Heart left ventricle (tissue), 13 donors: Measurements from ENCODE around the gene THPO.

Experiments
- CTCF ChIP-seq, 12 donors: fragments of 200-600 bp; sonication (generic) in 4 of 12; IDR thresholded peaks; one replicate each; pipeline versions ENCODE4 v1.5.0 to v1.8.0; 2018 to 2022; ENCODE audit warnings: antibody characterized with exemption in 12 of 12, mild to moderate bottlenecking in 5 of 12
- POLR2A ChIP-seq, 2 donors: fragments of 450-650 bp; IDR thresholded peaks; one replicate each; pipeline ENCODE4 v1.6.1; 2017; ENCODE audit warnings: antibody characterized with exemption in 2 of 2, mild to moderate bottlenecking in 2 of 2, moderate library complexity in 2 of 2
- donor health status: ischemic (EF 13 %, LVEDD 7.1; RV severe dilation, severe dysfunction).
- donor health status: DM: no; HTN: yes; CAD: no.
- donor health status: DM: no; HTN: no; CAD: no.
- donor health status: ischemic (EF 25% LVEDD 6.9; RV normal size, moderate dysfunction).
- donor health status: ischemic (EF 25% LVEDD 5.7; RV mildly dilated, moderate dysfunction).
- donor health status: ischemic (EF 35%, LVEDD 5.7; RV mildly dilated, moderate dysfunction).
- donor health status: nonischemic (EF 11% LVEDD 7.7; RV severe dilation, severe dysfunction).
- donor health status: DM: yes; HTN: yes; CAD: no.
- donor health status: PGD.
- donor health status: ischemic (EF 29% LVEDD 5.4; RV normal size, mild dysfunction).
- donor health status: nonischemic (EF 23%, LVEDD 6.1; RV moderate dilation, normal function).

GRCh38 chr3:184346480-184347190 is 31.4 kb downstream of the THPO start:
- TF ChIP-seq CTCF (IDR thresholded peaks at IDR 0.05) = no peak
- no peak for TF ChIP-seq POLR2A (IDR thresholded peaks at IDR 0.05)
